Neural crest cell (in vitro differentiated cells): Measurements from ENCODE around the gene DCC. TPM values are rescaled to one million over a fixed set of nuclear protein-coding genes. Genes with fewer than 3 reads are reported as not detected.

ENCODE experiments used
- DNase-seq: peaks from one replicate; pipeline ENCODE4 v3.0.0; 2021; ENCODE audit warnings: low read depth, mixed read lengths, low spot score
- H3K27ac Mint-ChIP-seq: one replicate; pipeline ENCODE4 v1.8.0; 2021; ENCODE audit warnings: mild to moderate bottlenecking, mixed read lengths; ENCODE audit not compliant: unreplicated experiment
- H3K27me3 Mint-ChIP-seq: 2 replicates; pipeline ENCODE4 v1.8.0; 2021; ENCODE audit warnings: low read depth, mild to moderate bottlenecking, mixed read lengths
- H3K36me3 Mint-ChIP-seq: 2 replicates; pipeline ENCODE4 v1.8.0; 2021; ENCODE audit warnings: low read depth, mild to moderate bottlenecking, mixed read lengths
- H3K4me1 Mint-ChIP-seq: 2 replicates; pipeline ENCODE4 v1.8.0; 2021; ENCODE audit warnings: mixed read lengths
- H3K4me3 Mint-ChIP-seq: one replicate; pipeline ENCODE4 v1.8.0; 2021; ENCODE audit warnings: mild to moderate bottlenecking, mixed read lengths
- H3K9me3 Mint-ChIP-seq: 2 replicates; pipeline ENCODE4 v1.8.0; 2021; ENCODE audit warnings: mixed read lengths
- total RNA-seq: library from RNA; stranded (reverse); gene quantifications from 2 replicates; pipeline ENCODE4 v1.2.1, GENCODE V29; 2021
- TF ChIP-seq, protein P1 (sequence below): fragments of 200-600 bp; sonication (generic); conservative IDR thresholded peaks from 2 replicates; pipeline ENCODE4 v1.5.0; 2021; ENCODE audit warnings: antibody characterized with exemption, mild to moderate bottlenecking

The DCC gene
- total RNA-seq, 1 donor from 2014 or later = 10.1 TPM

DNA sequence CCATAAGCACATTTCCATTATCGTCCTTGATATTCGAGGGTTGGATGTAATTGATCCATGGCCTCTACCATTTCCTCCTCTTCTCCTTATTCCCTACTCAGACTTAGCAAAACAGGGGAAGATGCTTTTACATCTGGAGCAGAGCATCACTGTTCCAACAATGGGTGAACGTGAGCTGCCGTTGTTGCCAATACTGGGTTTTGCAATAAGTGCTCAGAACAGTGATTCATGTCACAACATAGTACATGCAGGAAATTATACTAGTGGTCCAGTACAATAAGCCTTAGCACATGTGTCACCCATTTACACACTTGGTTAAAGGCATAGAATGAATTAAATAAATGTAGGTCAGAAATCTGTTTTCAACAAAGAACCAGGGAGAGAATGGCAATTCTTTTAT is 112.4 kb downstream of the DCC start:
- Mint-ChIP-seq H3K27me3 (no peaks in the 10 kb centered on the region), H3K4me1 (peaks cover 11% of the 10 kb centered on the region), H3K27ac (no peak overlapping the region), H3K4me3 (no peak overlapping the region), H3K9me3 (peaks cover 5% of the 10 kb centered on the region), H3K36me3 (no peaks in the 10 kb centered on the region)
- no peak for DNase-seq
- TF ChIP-seq, protein P1, sequence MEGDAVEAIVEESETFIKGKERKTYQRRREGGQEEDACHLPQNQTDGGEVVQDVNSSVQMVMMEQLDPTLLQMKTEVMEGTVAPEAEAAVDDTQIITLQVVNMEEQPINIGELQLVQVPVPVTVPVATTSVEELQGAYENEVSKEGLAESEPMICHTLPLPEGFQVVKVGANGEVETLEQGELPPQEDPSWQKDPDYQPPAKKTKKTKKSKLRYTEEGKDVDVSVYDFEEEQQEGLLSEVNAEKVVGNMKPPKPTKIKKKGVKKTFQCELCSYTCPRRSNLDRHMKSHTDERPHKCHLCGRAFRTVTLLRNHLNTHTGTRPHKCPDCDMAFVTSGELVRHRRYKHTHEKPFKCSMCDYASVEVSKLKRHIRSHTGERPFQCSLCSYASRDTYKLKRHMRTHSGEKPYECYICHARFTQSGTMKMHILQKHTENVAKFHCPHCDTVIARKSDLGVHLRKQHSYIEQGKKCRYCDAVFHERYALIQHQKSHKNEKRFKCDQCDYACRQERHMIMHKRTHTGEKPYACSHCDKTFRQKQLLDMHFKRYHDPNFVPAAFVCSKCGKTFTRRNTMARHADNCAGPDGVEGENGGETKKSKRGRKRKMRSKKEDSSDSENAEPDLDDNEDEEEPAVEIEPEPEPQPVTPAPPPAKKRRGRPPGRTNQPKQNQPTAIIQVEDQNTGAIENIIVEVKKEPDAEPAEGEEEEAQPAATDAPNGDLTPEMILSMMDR = no peak

DNA sequence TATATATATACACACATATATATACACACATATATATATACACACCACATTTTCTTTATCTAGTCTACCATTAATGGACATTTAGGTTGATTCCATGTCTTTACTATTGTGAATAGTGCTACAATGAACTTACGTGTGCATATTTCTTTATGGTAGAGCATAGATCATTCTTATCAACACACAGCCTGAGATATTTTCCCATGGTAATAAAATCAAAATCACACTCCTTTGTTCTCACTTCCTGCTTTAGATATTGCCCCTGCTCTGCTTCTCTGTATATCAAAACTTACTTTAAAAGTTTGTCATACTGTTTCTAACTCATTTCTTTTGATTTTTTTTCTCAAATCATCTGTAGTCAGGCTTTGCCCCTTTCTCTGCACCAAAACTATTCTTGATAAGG is 119.9 kb downstream of the DCC start:
- DNase-seq = no peak
- H3K27me3 Mint-ChIP-seq = no peaks in the 10 kb centered on the region
- H3K4me1 Mint-ChIP-seq = peaks cover 11% of the 10 kb centered on the region
- peaks cover 4% of the 10 kb centered on the region for H3K9me3 Mint-ChIP-seq
- H3K27ac Mint-ChIP-seq = no peak overlapping the region
- peaks cover 2% of the 10 kb centered on the region for H3K36me3 Mint-ChIP-seq
- no peak overlapping the region for H3K4me3 Mint-ChIP-seq
- TF ChIP-seq, protein P1 = no peak

DNA sequence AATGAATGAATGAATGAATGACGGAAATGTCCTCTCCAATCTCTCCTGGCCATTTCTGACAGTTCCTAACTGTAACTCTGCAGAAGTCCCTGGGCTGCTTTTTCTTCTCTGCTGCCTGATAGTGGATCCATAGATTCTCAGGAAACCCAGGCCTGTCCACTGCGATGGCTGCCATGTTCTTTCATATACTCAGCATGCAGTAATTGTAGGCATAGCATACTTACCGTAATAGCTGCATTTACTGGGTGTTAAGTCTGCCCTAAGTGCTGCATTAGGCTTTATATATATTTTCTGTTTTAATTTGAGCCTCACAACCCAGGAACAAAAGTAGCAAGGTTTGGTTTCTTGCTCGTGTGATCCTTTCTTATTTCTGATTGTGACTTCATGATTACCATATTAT is 122.9 kb downstream of the DCC start:
- TF ChIP-seq, protein P1 = no peak
- DNase-seq = no peak
- Mint-ChIP-seq H3K4me3 (no peak overlapping the region), H3K4me1 (peaks cover 26% of the 10 kb centered on the region), H3K27ac (no peak overlapping the region), H3K36me3 (peaks cover 4% of the 10 kb centered on the region), H3K27me3 (no peaks in the 10 kb centered on the region), H3K9me3 (peaks cover 7% of the 10 kb centered on the region)

DNA sequence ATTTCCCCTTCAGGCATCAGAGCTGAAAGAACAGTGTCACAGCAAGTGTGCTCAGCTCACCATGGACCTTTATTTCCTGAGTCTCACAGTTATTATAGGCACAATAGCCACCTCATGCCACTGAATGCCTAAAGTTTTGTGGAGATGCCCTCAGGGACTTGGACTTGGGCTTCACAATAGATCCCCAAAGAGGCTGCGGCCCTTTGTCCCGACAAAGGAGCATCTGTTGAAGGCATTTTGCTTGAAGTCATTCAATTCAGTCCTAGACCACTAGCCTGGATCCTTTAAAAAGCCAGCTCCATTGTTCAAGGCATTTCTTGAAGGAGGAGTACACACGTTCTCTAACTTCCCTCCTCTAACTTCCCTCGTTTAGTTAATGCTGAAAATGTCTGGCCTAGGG is 125.4 kb downstream of the DCC start:
- DNase-seq = peak; percentile 36
- H3K4me3 Mint-ChIP-seq = no peak overlapping the region
- H3K27me3 Mint-ChIP-seq = no peaks in the 10 kb centered on the region
- peak overlapping the region; percentile 7 for H3K27ac Mint-ChIP-seq
- peaks cover 7% of the 10 kb centered on the region for H3K9me3 Mint-ChIP-seq
- TF ChIP-seq, protein P1 = no peak
- peaks cover 26% of the 10 kb centered on the region for H3K4me1 Mint-ChIP-seq
- peaks cover 4% of the 10 kb centered on the region for H3K36me3 Mint-ChIP-seq

DNA sequence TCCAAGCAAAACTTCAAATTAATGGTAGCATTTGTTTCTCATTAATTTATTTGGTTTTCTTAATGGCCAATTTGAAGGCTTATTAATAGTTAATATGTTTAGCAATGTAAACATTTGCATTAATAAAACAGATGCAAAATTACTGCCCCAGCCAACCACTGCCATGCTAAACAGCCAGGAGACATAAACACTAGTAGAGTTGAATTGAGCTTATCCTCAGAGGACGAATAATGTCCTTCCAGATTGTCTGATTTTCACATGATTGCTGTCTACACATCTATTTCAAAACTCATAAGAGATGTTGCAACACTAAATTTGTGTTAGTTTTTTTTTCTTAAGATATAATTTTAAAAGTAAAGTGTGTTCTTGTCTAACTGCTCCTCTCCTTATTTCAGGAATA is 128.5 kb downstream of the DCC start:
- Mint-ChIP-seq H3K4me1 (peaks cover 26% of the 10 kb centered on the region), H3K36me3 (peaks cover 2% of the 10 kb centered on the region), H3K27me3 (peaks cover 3% of the 10 kb centered on the region), H3K4me3 (no peak overlapping the region), H3K9me3 (peaks cover 3% of the 10 kb centered on the region), H3K27ac (no peak overlapping the region)
- no peak for DNase-seq
- TF ChIP-seq, protein P1 = no peak

DNA sequence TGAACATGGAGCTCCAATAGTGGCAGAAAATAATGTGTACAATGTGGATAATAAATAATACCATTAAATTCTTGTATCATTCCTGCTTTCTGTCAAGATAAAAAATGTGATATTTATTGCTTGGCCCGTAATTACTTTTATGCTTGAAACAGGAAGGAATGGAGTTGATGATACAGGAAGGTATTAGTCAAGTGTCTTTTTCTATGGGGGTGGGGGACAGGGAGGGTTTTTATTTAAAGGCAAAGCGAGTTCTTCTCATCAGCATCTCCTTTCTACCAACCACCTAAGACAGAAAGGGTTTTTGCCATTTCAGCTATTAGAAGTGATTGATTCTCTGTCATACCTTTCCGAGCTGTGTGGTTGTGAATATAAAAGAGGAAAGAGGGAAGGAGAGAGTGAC is 135.3 kb downstream of the DCC start:
- TF ChIP-seq, protein P1 = no peak
- Mint-ChIP-seq H3K4me1 (no peaks in the 10 kb centered on the region), H3K27ac (no peak overlapping the region), H3K27me3 (peaks cover 6% of the 10 kb centered on the region), H3K4me3 (no peak overlapping the region), H3K9me3 (no peaks in the 10 kb centered on the region), H3K36me3 (no peaks in the 10 kb centered on the region)
- no peak for DNase-seq
